ENCODE measurements around the gene ARID3A. TPM values are rescaled to one million over a fixed set of nuclear protein-coding genes. Genes with fewer than 3 reads are reported as not detected.

Gene ARID3A
- total RNA-seq, 1 experiment from 2014 or later: 28.9 TPM

DNA sequence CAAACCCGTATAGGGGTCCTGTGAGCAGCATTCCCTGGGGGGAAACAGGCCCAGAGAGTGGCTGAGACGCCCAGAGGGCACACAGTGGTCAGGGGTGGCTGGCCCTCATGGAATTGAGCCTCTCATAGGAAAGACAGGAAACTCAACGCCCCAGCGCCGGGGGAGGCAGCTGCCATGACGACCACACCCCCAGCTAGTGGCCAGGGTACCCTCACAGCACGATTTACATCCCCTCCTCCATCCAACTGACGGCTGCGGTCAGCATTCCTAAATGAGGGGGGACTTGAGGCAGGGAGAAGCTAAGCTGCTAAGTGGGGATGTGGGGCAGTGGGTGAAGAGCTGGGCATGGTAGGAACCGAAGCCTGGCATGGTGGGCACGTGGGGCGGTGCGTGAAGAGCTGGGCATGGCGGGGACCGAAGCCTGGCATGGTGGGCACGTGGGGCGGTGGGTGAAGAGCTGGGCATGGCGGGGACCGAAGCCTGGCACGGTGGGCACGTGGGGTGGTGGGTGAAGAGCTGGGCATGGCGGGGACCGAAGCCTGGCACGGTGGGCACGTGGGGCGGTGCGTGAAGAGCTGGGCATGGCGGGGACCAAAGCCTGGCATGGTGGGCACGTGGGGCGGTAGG is 42.9 kb upstream of the ARID3A start:
- TF ChIP-seq CTCF (IDR thresholded peaks at IDR 0.05) (no peak), POLR2AphosphoS5 (IDR thresholded peaks at IDR 0.05; ENCODE audit: low read depth, low read length) (no peak), TCF7L2 (IDR thresholded peaks at IDR 0.05; ENCODE audit: low read depth, low read length) (no peak), SIN3A (IDR thresholded peaks at IDR 0.05; ENCODE audit: borderline replicate concordance, insufficient read depth, low read depth, low read length) (no peak), REST (IDR thresholded peaks at IDR 0.05; ENCODE audit: insufficient read depth in 1 of 2, low read depth in 2 of 2, low read length in 1 of 2) (no peak)
- Histone ChIP-seq H3K27me3 (ENCODE audit: control insufficient read depth, insufficient read depth, low read length) (no peaks in the 10 kb centered on the region), H3K4me3 (ENCODE audit: low read depth in 2 of 2, low read length in 2 of 2) (no peak overlapping the region), H3K36me3 (ENCODE audit: control insufficient read depth, insufficient read depth, low read length) (no peaks in the 10 kb centered on the region), H3K27ac (ENCODE audit: low read length) (no peak overlapping the region), H3K9me3 (ENCODE audit: control insufficient read depth, insufficient read depth, low read depth, low read length) (no peaks in the 10 kb centered on the region), H3K4me1 (ENCODE audit: control insufficient read depth, insufficient read depth, low read length) (no peaks in the 10 kb centered on the region)
- in situ Hi-C loops (cut with HindIII; ENCODE audit: low pct_unique_long_range_greater_than_20kb, low sequenced_read_pairs): no loop called here
- POLR2A ChIA-PET: no interaction called here
- no peak for ATAC-seq
- CTCF ChIA-PET: no interaction called here
- DNase-seq (ENCODE audit: low read depth, low spot score): no peak
- no TSS peak for BruUV-seq (replicated peaks)
- intact Hi-C loops (cut with micrococcal nuclease; ENCODE audit: unreplicated experiment): no loop called here

- H3K4me3 ChIP-seq (ENCODE audit: low read depth in 2 of 2, low read length in 2 of 2): no peak overlapping the region
- H3K27me3 ChIP-seq (ENCODE audit: control insufficient read depth, insufficient read depth, low read length): no peaks in the 10 kb centered on the region
- peak; percentile 71 for ATAC-seq
- no peaks in the 10 kb centered on the region for H3K9me3 ChIP-seq (ENCODE audit: control insufficient read depth, insufficient read depth, low read depth, low read length)
- no peaks in the 10 kb centered on the region for H3K36me3 ChIP-seq (ENCODE audit: control insufficient read depth, insufficient read depth, low read length)
- H3K27ac ChIP-seq (ENCODE audit: low read length): no peak overlapping the region
- TF ChIP-seq POLR2AphosphoS5 (IDR thresholded peaks at IDR 0.05; ENCODE audit: low read depth, low read length) (no peak), REST (IDR thresholded peaks at IDR 0.05; ENCODE audit: insufficient read depth in 1 of 2, low read depth in 2 of 2, low read length in 1 of 2) (no peak), SIN3A (IDR thresholded peaks at IDR 0.05; ENCODE audit: borderline replicate concordance, insufficient read depth, low read depth, low read length) (no peak), TCF7L2 (IDR thresholded peaks at IDR 0.05; ENCODE audit: low read depth, low read length) (no peak), CTCF (IDR thresholded peaks at IDR 0.05) (no peak)
- in situ Hi-C loops (cut with HindIII; ENCODE audit: low pct_unique_long_range_greater_than_20kb, low sequenced_read_pairs) (no loop called here), intact Hi-C loops (cut with micrococcal nuclease; ENCODE audit: unreplicated experiment) (no loop called here)
- DNase-seq (ENCODE audit: low read depth, low spot score): no peak
- no peaks in the 10 kb centered on the region for H3K4me1 ChIP-seq (ENCODE audit: control insufficient read depth, insufficient read depth, low read length)
- POLR2A ChIA-PET: no interaction called here
- BruUV-seq (replicated peaks): no TSS peak
- CTCF ChIA-PET: no interaction called here
These were observed 42.1 kb upstream of the ARID3A start for GRCh38 chr19:883661-884211.

All from Panc1 (cell line).